Mesodermal cell (in vitro differentiated cells): Measurements from ENCODE around the gene ASTN2.

Experiments
- H3K27ac ChIP-seq: 2 replicates; pipeline ENCODE4 v1.7.0; 2013; ENCODE audit warnings: mild to moderate bottlenecking, low read depth, low read length, moderate library complexity; ENCODE audit not compliant: severe bottlenecking
- H3K36me3 ChIP-seq: 2 replicates; pipeline ENCODE4 v1.7.1; 2013; ENCODE audit warnings: mild to moderate bottlenecking, low read length, moderate library complexity; ENCODE audit not compliant: control insufficient read depth, insufficient read depth
- H3K4me1 ChIP-seq: one replicate; pipeline ENCODE4 v1.7.1; 2013; ENCODE audit warnings: mild to moderate bottlenecking, low read length; ENCODE audit not compliant: insufficient read depth, control insufficient read depth, poor library complexity, severe bottlenecking
- H3K4me3 ChIP-seq: 2 replicates; pipeline ENCODE4 v1.7.0; 2013; ENCODE audit warnings: low read length, control low read depth, mild to moderate bottlenecking; ENCODE audit not compliant: insufficient read depth, poor library complexity, severe bottlenecking; ENCODE audit errors: extremely low read depth
- H3K9me3 ChIP-seq: 2 replicates; pipeline ENCODE4 v1.7.1; 2013; ENCODE audit warnings: mild to moderate bottlenecking, low read length, moderate library complexity; ENCODE audit not compliant: control insufficient read depth
- WGBS, 2 experiments: methylation state at CpG; one replicate each; pipeline ENCODE4 v1.1.5; 2013; ENCODE audit warnings: missing lambda C conversion rate in 2 of 2; ENCODE audit not compliant: insufficient coverage in 2 of 2; 5-methylcytosine and 5-hydroxymethylcytosine counted together

The ASTN2 gene

DNA sequence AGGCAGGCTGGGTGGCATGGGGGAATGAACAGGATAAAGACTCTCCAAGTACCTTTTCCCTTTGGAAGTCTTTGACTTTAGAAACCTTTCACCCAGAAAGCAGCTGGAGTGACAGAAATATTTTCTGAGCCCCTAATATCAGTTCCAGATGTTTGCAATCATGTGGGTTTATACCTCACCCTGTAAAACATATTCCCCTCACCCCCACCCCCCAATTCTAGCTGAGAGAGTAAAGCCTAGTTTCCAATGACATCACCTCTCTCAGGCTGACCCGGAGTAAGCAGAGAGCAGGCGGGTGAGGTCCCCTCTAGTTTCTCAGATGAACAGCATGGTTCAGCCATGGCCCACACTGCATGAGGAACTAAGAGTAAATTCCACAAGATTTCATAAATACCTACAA, 810.6 kb downstream of the ASTN2 start:
- Histone ChIP-seq H3K4me3 (no peak overlapping the region), H3K27ac (no peak overlapping the region), H3K36me3 (peaks cover 5% of the 10 kb centered on the region), H3K9me3 (no peaks in the 10 kb centered on the region), H3K4me1 (peaks cover 6% of the 10 kb centered on the region)
- 89 to 100% methylated on average over 2 of the region's 2 CpGs for WGBS, 2 experiments

GRCh38 chr9:116599342-116599884, 815.4 kb downstream of the ASTN2 start:
- H3K4me3 ChIP-seq = no peak overlapping the region
- peaks cover 5% of the 10 kb centered on the region for H3K36me3 ChIP-seq
- no peaks in the 10 kb centered on the region for H3K9me3 ChIP-seq
- 60 to 100% methylated on average over 1 of the region's 2 CpGs for WGBS, 2 experiments
- H3K27ac ChIP-seq = no peak overlapping the region
- peaks cover 5% of the 10 kb centered on the region for H3K4me1 ChIP-seq

DNA sequence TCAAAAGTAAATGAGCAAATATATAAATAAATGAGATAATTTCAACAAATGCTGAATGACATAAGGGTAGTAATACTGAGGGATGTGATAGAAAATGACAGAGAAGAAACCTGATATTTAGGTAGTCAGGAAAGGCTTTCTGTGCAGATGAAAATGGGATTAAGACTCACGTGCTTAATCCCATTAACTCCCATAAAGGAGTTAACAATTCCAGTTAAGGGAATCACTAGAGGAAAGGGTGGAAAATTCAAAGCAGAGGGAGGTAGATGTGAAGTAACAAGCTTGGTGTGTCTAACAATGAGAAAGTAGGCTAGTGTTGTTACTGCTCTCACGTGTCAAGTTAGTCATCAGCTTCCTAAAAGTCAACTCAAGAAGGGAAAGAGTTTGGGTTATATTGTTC, 818.2 kb downstream of the ASTN2 start:
- Histone ChIP-seq H3K9me3 (no peaks in the 10 kb centered on the region), H3K27ac (no peak overlapping the region), H3K4me1 (peaks cover 11% of the 10 kb centered on the region), H3K36me3 (no peaks in the 10 kb centered on the region), H3K4me3 (no peak overlapping the region)
- no CpG with 5 or more reads among the region's 2 CpGs for WGBS, 2 experiments

GRCh38 chr9:116594547-116594946, 820.3 kb downstream of the ASTN2 start:
- H3K4me3 ChIP-seq = no peak overlapping the region
- H3K27ac ChIP-seq = peak overlapping the region; percentile 23
- WGBS, 2 experiments = 92 to 96% methylated on average over 2 of the region's 2 CpGs
- peaks cover 11% of the 10 kb centered on the region for H3K4me1 ChIP-seq
- H3K9me3 ChIP-seq = no peaks in the 10 kb centered on the region
- no peaks in the 10 kb centered on the region for H3K36me3 ChIP-seq

DNA sequence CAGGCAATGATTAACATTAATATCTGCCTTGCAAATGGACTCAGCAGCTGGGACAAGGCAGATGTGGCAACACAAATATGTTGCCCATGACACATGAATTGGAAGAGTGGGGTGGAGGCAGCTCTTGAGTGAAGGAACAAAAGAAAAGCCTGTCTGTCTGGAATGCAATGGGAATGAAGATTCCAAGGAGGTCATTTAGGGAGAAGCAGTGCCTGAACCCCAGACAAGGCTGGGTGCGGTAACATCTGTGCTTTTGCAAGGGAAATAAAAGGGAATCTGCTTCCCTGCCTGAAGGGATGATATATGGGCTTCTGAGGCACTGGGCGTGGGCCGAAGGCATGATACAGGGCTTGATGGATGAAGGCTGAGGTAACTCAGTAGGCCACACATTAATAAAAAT, 821.9 kb downstream of the ASTN2 start:
- Histone ChIP-seq H3K36me3 (no peaks in the 10 kb centered on the region), H3K4me1 (peaks cover 11% of the 10 kb centered on the region), H3K9me3 (peaks cover 8% of the 10 kb centered on the region), H3K4me3 (no peak overlapping the region), H3K27ac (no peak overlapping the region)
- WGBS, 2 experiments = 100% methylated on average over 1 of the region's 3 CpGs

DNA sequence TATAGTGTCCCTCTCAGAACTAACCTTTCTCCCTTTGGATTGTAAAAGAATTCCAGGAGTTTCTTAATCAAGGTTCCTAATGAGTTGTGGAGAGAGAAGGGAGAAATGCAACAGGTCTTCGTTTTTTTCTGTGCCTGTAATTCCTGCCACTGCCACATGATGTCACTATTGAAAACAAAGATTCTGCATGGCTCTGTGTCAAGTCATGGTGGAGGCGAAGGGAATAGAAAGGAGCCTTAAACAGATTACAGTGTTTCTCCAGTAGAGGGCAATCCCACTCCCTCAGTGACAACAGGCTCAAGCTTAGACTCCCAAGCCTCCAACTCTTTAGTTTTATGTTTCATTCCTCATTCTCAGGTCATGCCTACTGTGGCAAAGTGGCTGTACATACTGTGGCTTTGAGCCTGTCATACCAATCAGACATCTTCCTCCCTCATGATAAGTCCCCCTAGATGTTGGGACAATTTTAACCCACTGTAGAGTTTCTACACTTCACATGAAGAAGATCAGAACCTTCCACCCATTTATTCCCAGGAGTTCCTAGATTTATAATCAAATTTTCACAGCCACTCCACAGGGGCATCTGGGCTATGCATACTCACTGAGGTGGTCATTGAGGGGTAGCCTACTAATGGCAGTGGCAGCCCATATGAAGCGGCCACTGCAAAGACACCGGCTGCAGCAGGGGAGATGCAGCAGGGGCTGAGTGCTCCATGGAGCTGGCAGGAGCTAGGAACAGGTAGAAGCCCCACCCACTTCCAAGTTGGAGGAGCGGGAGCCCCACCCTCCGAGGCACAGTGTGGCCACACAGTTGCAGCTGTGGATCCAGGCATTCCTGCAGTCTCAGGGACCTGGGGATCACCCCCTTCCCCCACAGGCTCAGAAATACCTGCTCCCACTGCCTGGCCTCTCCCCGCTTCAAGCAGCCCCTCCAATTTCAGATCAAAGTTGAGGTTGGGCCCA, 825.2 kb downstream of the ASTN2 start:
- no peaks in the 10 kb centered on the region for H3K36me3 ChIP-seq
- H3K27ac ChIP-seq = no peak overlapping the region
- no peak overlapping the region for H3K4me3 ChIP-seq
- peaks cover 7% of the 10 kb centered on the region for H3K4me1 ChIP-seq
- peaks cover 8% of the 10 kb centered on the region for H3K9me3 ChIP-seq
- 67 to 72% methylated on average over 3 to 4 of the region's 7 CpGs for WGBS, 2 experiments

DNA sequence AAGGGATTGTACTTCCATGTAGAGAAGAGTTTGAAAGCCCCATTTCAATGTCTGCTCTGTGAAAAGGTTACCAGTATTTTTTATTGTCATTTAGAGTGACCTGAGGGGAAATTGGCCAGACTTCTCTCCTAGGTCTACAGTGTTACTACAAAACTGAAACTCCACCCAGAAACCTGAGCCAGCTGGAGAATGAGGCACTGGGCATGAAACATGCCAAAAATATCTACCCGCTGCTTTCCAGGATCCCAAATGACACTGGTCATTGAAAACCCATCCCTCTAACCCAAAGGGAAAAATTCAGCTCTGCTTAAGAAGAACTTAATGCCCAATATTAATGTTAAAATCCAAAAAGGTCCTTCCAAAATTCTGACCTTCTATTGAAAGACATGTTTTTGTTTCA, 826.9 kb downstream of the ASTN2 start:
- no peak overlapping the region for H3K4me3 ChIP-seq
- no peak overlapping the region for H3K27ac ChIP-seq
- 88 to 100% methylated on average over 1 of the region's 1 CpG for WGBS, 2 experiments
- H3K4me1 ChIP-seq = no peaks in the 10 kb centered on the region
- peaks cover 8% of the 10 kb centered on the region for H3K9me3 ChIP-seq
- H3K36me3 ChIP-seq = no peaks in the 10 kb centered on the region

GRCh38 chr9:116585896-116586295, 829.0 kb downstream of the ASTN2 start:
- no peak overlapping the region for H3K27ac ChIP-seq
- peaks cover 8% of the 10 kb centered on the region for H3K9me3 ChIP-seq
- H3K4me1 ChIP-seq = peaks cover 5% of the 10 kb centered on the region
- H3K4me3 ChIP-seq = no peak overlapping the region
- no peaks in the 10 kb centered on the region for H3K36me3 ChIP-seq
- WGBS, 2 experiments = 80% methylated on average over 1 of the region's 1 CpG; no CpG with 5 or more reads in 1 of the 2 experiments

GRCh38 chr9:116585204-116585603, 829.7 kb downstream of the ASTN2 start:
- no peak overlapping the region for H3K4me3 ChIP-seq
- peaks cover 8% of the 10 kb centered on the region for H3K9me3 ChIP-seq
- H3K4me1 ChIP-seq = peaks cover 8% of the 10 kb centered on the region
- no peak overlapping the region for H3K27ac ChIP-seq
- H3K36me3 ChIP-seq = no peaks in the 10 kb centered on the region

DNA sequence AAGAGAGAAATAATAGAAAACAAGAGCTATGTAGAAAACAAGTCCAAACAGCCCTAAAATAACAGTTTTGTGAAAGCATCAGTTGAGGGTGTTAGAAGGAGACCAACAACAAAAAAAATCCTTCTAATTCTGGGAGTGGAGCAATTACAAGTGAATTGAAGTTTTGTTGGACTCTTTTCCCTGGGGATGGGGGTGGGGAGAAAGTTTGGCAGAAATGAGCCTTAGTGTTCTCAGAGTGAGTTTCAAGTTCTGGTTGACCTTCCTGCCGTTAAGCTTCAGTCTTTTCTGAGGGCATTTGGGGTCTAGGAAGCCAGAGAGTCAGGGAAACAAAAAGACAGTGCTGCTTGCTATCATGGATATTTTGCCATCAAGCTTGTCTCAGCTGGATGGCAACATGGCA, 834.0 kb downstream of the ASTN2 start:
- no peaks in the 10 kb centered on the region for H3K36me3 ChIP-seq
- H3K27ac ChIP-seq = no peak overlapping the region
- H3K4me1 ChIP-seq = peaks cover 8% of the 10 kb centered on the region
- H3K9me3 ChIP-seq = no peaks in the 10 kb centered on the region
- WGBS, 2 experiments = 91% methylated on average over 1 of the region's 1 CpG; no CpG with 5 or more reads in 1 of the 2 experiments
- no peak overlapping the region for H3K4me3 ChIP-seq

- Histone ChIP-seq H3K4me3 (no peak overlapping the region), H3K27ac (no peak overlapping the region), H3K4me1 (peaks cover 26% of the 10 kb centered on the region), H3K9me3 (no peaks in the 10 kb centered on the region), H3K36me3 (no peaks in the 10 kb centered on the region)
- WGBS, 2 experiments = 80 to 86% methylated on average over 2 to 4 of the region's 4 CpGs
Observed at GRCh38 chr9:116576386-116576785, 838.5 kb downstream of the ASTN2 start.
